PFSK-1 (cell line): ENCODE data around the gene GNG7.

Source experiments
- FOXP2 ChIP-seq: optimal IDR thresholded peaks from 2 replicates; pipeline ENCODE3; 2011; ENCODE audit warnings: borderline replicate concordance, control low read depth, inconsistent platforms; ENCODE audit not compliant: insufficient read depth; ENCODE audit errors: extremely low read length, extremely low read depth
- POLR2AphosphoS5 ChIP-seq: IDR thresholded peaks from 2 replicates; pipeline ENCODE4 v1.6.1; 2012; ENCODE audit warnings: low read depth, mild to moderate bottlenecking, control low read depth, low read length, moderate library complexity
- REST ChIP-seq, 2 experiments: IDR thresholded peaks; 2 replicates each; pipeline versions ENCODE4 v1.6.1 to v1.8.0; 2011 to 2012; ENCODE audit warnings: low read depth in 2 of 2, low read length in 2 of 2, control low read depth in 1 of 2, inconsistent platforms in 1 of 2, mild to moderate bottlenecking in 1 of 2, moderate library complexity in 1 of 2; ENCODE audit not compliant: insufficient read depth in 1 of 2
- SIN3A ChIP-seq: IDR thresholded peaks from 2 replicates; pipeline ENCODE4 v1.6.1; 2012; ENCODE audit warnings: mild to moderate bottlenecking, low read length, moderate library complexity, borderline replicate concordance; ENCODE audit not compliant: insufficient read depth
- TAF1 ChIP-seq: IDR thresholded peaks from 2 replicates; pipeline ENCODE4 v1.6.1; 2012; ENCODE audit warnings: low read length, control low read depth, borderline replicate concordance; ENCODE audit not compliant: insufficient read depth

The GNG7 gene

GRCh38 chr19:2726904-2727639, 24.6 kb upstream of the GNG7 start:
- TF ChIP-seq POLR2AphosphoS5, result no peak

DNA sequence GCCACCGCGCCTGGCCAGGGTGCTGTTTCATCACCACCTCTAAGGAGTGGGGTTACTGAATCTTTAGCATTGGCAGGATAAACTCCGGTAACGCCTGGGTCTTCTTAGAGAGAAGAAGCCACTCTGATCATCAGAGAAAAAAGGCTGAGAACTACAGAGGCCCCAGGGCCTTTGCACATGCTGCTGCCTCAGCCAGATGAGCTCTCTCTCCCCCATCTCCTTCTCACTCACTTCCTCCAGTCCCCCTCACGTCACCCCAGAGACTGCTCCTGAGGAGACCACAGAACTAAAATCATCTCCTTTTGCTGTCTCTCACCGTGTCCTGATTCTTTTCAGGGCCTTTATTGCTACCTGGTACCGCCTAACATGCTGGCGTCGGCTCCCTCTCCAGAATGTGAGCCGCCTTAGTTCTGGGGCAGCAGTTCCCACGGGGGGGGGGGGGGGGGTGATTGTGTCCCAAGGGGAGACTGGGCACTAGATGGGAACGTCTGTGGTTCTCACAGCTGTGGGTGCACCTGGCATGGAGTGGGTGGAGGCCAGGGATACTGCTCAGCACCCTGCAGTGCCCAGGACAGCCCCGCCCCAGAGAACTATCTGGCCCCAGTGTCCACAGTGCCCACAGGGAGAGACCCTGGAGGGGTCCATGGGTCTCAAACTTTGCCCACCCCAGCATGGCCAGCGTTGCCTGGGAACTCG, 23.8 kb upstream of the GNG7 start:
- no peak for TF ChIP-seq POLR2AphosphoS5
- no peak for TF ChIP-seq REST (IDR thresholded peaks at IDR 0.05; ENCODE audit: insufficient read depth in 1 of 2, low read depth in 2 of 2, low read length in 2 of 2)
- TF ChIP-seq TAF1, result no peak
- no peak for TF ChIP-seq SIN3A
- no peak for TF ChIP-seq FOXP2

DNA sequence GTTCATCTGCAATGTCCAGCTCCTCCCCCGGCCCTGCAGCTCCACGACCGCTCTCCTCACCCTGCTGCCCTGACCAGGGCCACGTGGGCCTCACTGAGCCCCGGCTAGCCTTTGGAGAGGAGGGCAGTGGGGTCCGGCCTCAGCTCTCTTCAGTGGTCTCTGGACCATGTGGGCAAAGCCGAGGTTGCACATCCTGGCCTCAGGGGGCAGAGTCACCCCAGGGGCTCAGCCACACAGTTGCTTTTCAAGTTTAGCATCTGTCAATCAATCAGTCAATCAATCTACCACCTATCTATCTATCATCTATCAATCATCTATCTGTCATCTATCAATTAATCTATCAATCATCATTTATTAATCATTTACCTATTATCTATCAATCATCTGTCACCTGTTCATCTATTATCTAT, 21.7 kb upstream of the GNG7 start:
- TF ChIP-seq POLR2AphosphoS5 (no peak), TAF1 (no peak), FOXP2 (no peak), REST (IDR thresholded peaks at IDR 0.05; ENCODE audit: insufficient read depth in 1 of 2, low read depth in 2 of 2, low read length in 2 of 2) (no peak)

DNA sequence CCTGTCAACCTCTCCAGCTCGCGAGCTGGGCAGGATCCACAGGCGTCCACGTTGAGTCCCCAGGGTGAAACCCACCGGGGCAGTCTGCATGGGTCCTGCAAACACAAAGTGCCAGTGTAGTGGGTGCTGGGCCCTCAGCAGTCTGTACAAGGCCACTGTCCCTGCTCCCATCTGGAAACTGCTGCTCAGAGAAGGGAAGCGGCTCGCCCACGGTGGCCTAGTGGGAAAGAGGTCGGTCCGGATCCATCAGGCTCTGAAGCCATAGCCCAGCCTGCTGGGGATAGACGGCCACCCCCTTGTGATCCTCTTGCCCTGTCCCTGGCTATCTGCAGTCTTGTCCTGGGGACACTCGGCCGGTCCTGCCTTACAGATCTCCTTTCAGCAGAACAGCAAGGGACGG, 21.3 kb upstream of the GNG7 start:
- TF ChIP-seq SIN3A (no peak), TAF1 (no peak), REST (IDR thresholded peaks at IDR 0.05; ENCODE audit: insufficient read depth in 1 of 2, low read depth in 2 of 2, low read length in 2 of 2) (no peak), POLR2AphosphoS5 (no peak), FOXP2 (no peak)

DNA sequence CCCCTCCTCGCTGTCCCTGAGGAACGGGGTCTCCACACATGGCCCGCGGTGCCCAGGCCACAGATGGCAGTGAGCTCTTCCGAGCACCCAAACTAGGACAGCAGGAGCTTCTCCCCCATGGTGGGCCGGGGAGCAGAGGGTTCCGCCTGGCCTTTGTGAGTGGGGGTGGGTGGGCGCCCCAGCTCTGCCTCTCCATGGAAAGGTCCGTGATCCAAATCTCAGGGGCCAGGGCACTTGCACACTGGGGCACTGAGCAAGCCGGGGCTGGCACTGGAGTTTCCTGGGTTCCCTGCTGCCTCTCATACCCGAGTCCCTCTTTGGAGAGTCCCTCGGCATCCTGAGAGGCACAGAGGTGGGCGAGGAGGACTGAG, 20.8 kb upstream of the GNG7 start:
- TF ChIP-seq TAF1, result no peak

DNA sequence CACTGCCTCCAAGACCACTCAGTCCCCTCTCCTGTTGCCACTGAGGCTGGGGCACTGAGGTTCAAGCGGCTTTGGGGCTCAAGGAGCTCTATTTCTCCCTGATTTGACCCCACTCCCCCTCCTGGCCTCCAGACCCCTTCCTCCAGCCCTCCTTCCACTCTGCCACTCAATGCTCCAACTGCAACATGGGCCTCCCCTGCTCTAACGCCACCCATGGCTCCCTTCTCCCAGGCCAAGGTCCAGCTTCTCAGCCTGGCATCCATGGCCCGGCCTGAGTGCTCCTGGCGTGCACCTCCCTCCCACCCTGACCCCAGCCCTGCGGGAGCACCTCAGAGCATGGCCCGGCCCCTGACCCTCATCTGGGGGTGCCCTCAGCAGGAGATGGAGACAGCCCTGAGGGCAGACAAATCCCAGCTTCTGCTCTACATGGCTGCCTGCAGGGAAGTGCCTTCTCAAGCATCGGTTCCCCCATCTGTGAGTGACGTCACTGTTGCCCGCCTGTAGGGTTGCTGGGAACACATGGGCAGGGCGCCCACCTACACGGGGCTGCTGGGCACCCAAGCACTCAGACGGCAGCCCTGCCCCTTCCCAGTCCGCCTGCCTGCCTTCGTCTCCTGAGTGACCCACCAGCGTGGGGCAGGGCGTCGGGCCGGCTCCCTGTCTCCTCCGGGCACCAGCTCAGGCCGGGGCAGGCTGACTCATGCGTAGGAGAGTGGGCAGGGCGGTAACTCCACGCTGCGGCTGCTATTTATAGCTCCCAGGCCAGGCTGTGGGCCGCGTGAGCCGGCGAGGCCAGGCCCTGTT, 20.2 kb upstream of the GNG7 start:
- TF ChIP-seq REST (IDR thresholded peaks at IDR 0.05; ENCODE audit: insufficient read depth in 1 of 2, low read depth in 2 of 2, low read length in 2 of 2) (no peak), FOXP2 (peak; percentile 59)
